Keratinocyte (primary cell): ENCODE results near the gene ZBTB7A. TPM values are rescaled to one million over a fixed set of nuclear protein-coding genes. Genes with fewer than 3 reads are reported as not detected.

Experiments
- DNase-seq: peaks from one replicate; pipeline ENCODE4 v3.0.0-alpha.2; 2011; ENCODE audit warnings: low read depth, missing footprints, low spot score
- FAIRE-seq: peaks from 2 replicates; lab custom pipeline; 2011; peaks lifted over from hg19 to GRCh38; lab: Jason Lieb, UNC
- H2AFZ ChIP-seq: 2 replicates; pipeline ENCODE4 v1.6.0; 2012; ENCODE audit warnings: low read length, control low read depth, inconsistent platforms; ENCODE audit not compliant: control insufficient read depth
- H3K27ac ChIP-seq: 2 replicates; pipeline ENCODE4 v1.5.1; 2011; ENCODE audit warnings: low read length; ENCODE audit not compliant: control insufficient read depth, insufficient read depth
- H3K27me3 ChIP-seq: 3 replicates; pipeline ENCODE4 v1.6.0; 2011; ENCODE audit warnings: low read length; ENCODE audit not compliant: control insufficient read depth, insufficient read depth; ENCODE audit errors: extremely low read depth
- H3K36me3 ChIP-seq, 2 experiments: 2 replicates in 1 of 2; 3 replicates in 1 of 2; pipeline ENCODE4 v1.5.1; 2011; ENCODE audit warnings: low read length in 2 of 2, mild to moderate bottlenecking in 1 of 2; ENCODE audit not compliant: control insufficient read depth in 2 of 2, insufficient read depth in 2 of 2; ENCODE audit errors: extremely low read depth in 1 of 2
- H3K4me1 ChIP-seq: 3 replicates; pipeline ENCODE4 v1.5.1; 2011; ENCODE audit warnings: low read length; ENCODE audit not compliant: control insufficient read depth, insufficient read depth; ENCODE audit errors: extremely low read depth
- H3K4me2 ChIP-seq: 3 replicates; pipeline ENCODE4 v1.6.0; 2011; ENCODE audit warnings: low read depth, low read length; ENCODE audit not compliant: control insufficient read depth, insufficient read depth; ENCODE audit errors: extremely low read depth
- H3K4me3 ChIP-seq, 3 experiments: fragments of 200-600 bp in 1 of 3; sonication (generic) in 1 of 3; 2 replicates in 2 of 3; 3 replicates in 1 of 3; pipeline ENCODE4 v1.5.1; 2011 to 2016; ENCODE audit warnings: low read length in 3 of 3, mild to moderate bottlenecking in 3 of 3, control low read depth in 2 of 3, inconsistent platforms in 1 of 3, low read depth in 1 of 3, mixed read lengths in 1 of 3, mixed run types in 1 of 3, moderate library complexity in 1 of 3; ENCODE audit not compliant: control insufficient read depth in 2 of 3, insufficient read depth in 2 of 3; ENCODE audit errors: extremely low read depth in 1 of 3
- H3K79me2 ChIP-seq: 2 replicates; pipeline ENCODE4 v1.6.0; 2012; ENCODE audit warnings: low read length; ENCODE audit not compliant: control insufficient read depth, insufficient read depth
- H3K9ac ChIP-seq: 3 replicates; pipeline ENCODE4 v1.6.0; 2011; ENCODE audit warnings: low read length; ENCODE audit not compliant: control insufficient read depth, insufficient read depth; ENCODE audit errors: extremely low read depth
- H3K9me1 ChIP-seq: 3 replicates; pipeline ENCODE4 v1.6.0; 2011; ENCODE audit warnings: low read length; ENCODE audit not compliant: control insufficient read depth, insufficient read depth; ENCODE audit errors: extremely low read depth
- H3K9me3 ChIP-seq: 2 replicates; pipeline ENCODE4 v1.5.1; 2012; ENCODE audit warnings: low read depth, low read length; ENCODE audit not compliant: control insufficient read depth
- H4K20me1 ChIP-seq: 3 replicates; pipeline ENCODE4 v1.6.0; 2011; ENCODE audit warnings: low read length; ENCODE audit not compliant: control insufficient read depth, insufficient read depth; ENCODE audit errors: extremely low read depth
- EZH2 ChIP-seq: IDR thresholded peaks from one replicate; pipeline ENCODE4 v1.6.1; 2012; ENCODE audit warnings: inconsistent platforms, mild to moderate bottlenecking, low read length, moderate library complexity
- dilution Hi-C: fragments of 300-500 bp; cut with MboI; formaldehyde crosslinking; loops from one replicate; pipeline ENCODE4 v1.7.0; 2020; ENCODE audit warnings: low sequenced_read_pairs; ENCODE audit not compliant: extremely low pct_ligation_motif_present
- polyA plus RNA-seq, 5 experiments: library from polyadenylated mRNA; depleted of rRNA in 3 of 5; stranded (reverse) in 3 of 5; stranded (forward) in 1 of 5; unstranded in 1 of 5; fragments of >200 nt; gene quantifications; 1 replicate in 1 of 5; 2 replicates in 3 of 5; 3 replicates in 1 of 5; pipeline versions ENCODE4 v1.2.1 to v1.2.3, GENCODE V29; 2011 to 2012; ENCODE audit warnings: missing spikeins in 2 of 5, low read depth in 1 of 5, low replicate concordance in 1 of 5
- TF ChIP-seq, protein P1 (sequence below), 3 experiments: IDR thresholded peaks in 1 of 3; conservative IDR thresholded peaks in 1 of 3; optimal IDR thresholded peaks in 1 of 3; 2 replicates in 2 of 3; 3 replicates in 1 of 3; pipeline versions ENCODE3 to v1.5.1; 2011; ENCODE audit warnings: low read length in 3 of 3, mild to moderate bottlenecking in 3 of 3, moderate library complexity in 2 of 3, control low read depth in 1 of 3, inconsistent platforms in 1 of 3; ENCODE audit not compliant: insufficient read depth in 2 of 3; ENCODE audit errors: extremely low read depth in 1 of 3

ZBTB7A gene
- polyA plus RNA-seq, 1 donor (not counting 4 experiments of a cell fraction or from before 2014, with no cell fraction given) = 3.7 TPM

DNA sequence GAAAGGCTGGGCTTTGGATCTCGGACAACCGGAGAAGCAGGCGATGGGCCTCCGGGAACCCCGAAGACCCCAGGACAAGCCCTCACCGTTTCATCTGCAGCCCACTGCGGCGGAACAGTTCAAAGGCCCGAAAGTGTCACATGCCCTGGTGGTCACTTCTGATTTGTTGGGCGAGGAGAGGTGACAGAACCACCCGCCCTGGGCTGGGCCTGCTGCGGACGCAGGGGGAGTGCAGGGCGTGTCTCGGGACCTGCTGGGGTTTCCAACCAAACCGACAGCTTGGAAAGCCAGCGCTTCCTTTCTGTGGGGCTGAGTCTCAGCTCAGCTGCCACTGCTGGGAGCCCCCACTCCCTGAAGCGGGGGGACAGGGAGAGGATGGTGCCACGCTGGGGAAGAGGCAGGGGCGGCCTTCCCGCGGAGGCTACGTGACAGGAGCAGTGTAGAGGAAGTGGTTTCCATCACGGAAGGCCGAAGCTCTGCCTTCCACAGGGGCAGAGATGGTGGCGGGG lies 22.8 kb upstream of the ZBTB7A start:
- TF ChIP-seq, protein P1, sequence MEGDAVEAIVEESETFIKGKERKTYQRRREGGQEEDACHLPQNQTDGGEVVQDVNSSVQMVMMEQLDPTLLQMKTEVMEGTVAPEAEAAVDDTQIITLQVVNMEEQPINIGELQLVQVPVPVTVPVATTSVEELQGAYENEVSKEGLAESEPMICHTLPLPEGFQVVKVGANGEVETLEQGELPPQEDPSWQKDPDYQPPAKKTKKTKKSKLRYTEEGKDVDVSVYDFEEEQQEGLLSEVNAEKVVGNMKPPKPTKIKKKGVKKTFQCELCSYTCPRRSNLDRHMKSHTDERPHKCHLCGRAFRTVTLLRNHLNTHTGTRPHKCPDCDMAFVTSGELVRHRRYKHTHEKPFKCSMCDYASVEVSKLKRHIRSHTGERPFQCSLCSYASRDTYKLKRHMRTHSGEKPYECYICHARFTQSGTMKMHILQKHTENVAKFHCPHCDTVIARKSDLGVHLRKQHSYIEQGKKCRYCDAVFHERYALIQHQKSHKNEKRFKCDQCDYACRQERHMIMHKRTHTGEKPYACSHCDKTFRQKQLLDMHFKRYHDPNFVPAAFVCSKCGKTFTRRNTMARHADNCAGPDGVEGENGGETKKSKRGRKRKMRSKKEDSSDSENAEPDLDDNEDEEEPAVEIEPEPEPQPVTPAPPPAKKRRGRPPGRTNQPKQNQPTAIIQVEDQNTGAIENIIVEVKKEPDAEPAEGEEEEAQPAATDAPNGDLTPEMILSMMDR (optimal IDR thresholded peaks at IDR 0.05 in 1 of 3, IDR thresholded peaks at IDR 0.05 in 1 of 3, conservative IDR thresholded peaks at IDR 0.05 in 1 of 3; ENCODE audit: extremely low read depth in 1 of 3, insufficient read depth in 2 of 3, low read length in 3 of 3) = no peak
- no peak for TF ChIP-seq EZH2

DNA sequence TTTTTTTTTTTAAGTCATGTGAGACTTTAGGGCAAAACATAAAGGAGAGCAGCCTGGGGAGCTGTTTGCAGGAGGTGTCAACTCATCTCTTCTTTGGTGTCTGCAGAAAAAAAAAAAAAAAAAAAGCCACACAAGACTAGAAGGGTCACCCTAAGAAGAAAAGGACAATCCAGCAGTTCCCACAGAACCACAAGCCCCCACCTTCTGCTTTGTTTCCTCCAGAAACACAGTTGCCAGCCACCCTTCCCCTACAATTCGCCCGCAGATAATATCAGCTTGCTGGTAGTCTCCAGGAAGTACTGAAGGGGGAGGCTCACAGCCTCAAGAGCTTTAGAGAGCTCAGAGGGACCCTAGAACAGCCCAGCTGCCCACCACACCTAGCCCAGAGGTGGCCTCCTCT lies 22.3 kb upstream of the ZBTB7A start:
- no peak for DNase-seq
- Histone ChIP-seq H3K79me2 (no peaks in the 10 kb centered on the region), H3K27me3 (no peaks in the 10 kb centered on the region), H3K27ac (no peak overlapping the region), H3K9ac (no peak overlapping the region), H4K20me1 (no peaks in the 10 kb centered on the region), H3K9me3 (no peaks in the 10 kb centered on the region), H3K4me2 (no peak overlapping the region), H3K36me3 (peaks cover 0 to 25% of the 10 kb centered on the region in 2 experiments), H3K4me3 (no peak overlapping the region), H2AFZ (no peak overlapping the region), H3K4me1 (no peaks in the 10 kb centered on the region), H3K9me1 (no peaks in the 10 kb centered on the region)
- no peak for FAIRE-seq
- TF ChIP-seq EZH2 = no peak
- TF ChIP-seq, protein P1 (optimal IDR thresholded peaks at IDR 0.05 in 1 of 3, IDR thresholded peaks at IDR 0.05 in 1 of 3, conservative IDR thresholded peaks at IDR 0.05 in 1 of 3; ENCODE audit: extremely low read depth in 1 of 3, insufficient read depth in 2 of 3, low read length in 3 of 3) = no peak
- dilution Hi-C loops = no loop called here

More for the DNA sequence above, 22.8 kb upstream of the ZBTB7A start:
- no peaks in the 10 kb centered on the region for H4K20me1 ChIP-seq
- H3K27ac ChIP-seq = no peak overlapping the region
- H3K4me2 ChIP-seq = no peak overlapping the region
- H3K9me1 ChIP-seq = no peaks in the 10 kb centered on the region
- H3K36me3 ChIP-seq = peaks cover 0 to 27% of the 10 kb centered on the region in 2 experiments
- H2AFZ ChIP-seq = no peak overlapping the region
- H3K9ac ChIP-seq = no peak overlapping the region
- dilution Hi-C loops = no loop called here
- H3K9me3 ChIP-seq = no peaks in the 10 kb centered on the region
- FAIRE-seq (no peak), DNase-seq (no peak)
- no peaks in the 10 kb centered on the region for H3K27me3 ChIP-seq
- H3K79me2 ChIP-seq = no peaks in the 10 kb centered on the region
- H3K4me3 ChIP-seq = no peak overlapping the region
- no peaks in the 10 kb centered on the region for H3K4me1 ChIP-seq
